Chondrocyte (in vitro differentiated cells): Measurements from ENCODE around the gene CFAP299. TPM values are rescaled to one million over a fixed set of nuclear protein-coding genes. Genes with fewer than 3 reads are reported as not detected.

Experiments used
- DNase-seq: peaks from one replicate; pipeline ENCODE4 v3.0.0; 2021; ENCODE audit warnings: mixed read lengths, low spot score
- H3K27ac Mint-ChIP-seq: one replicate; pipeline ENCODE4 v1.8.0; 2021; ENCODE audit warnings: mild to moderate bottlenecking, moderate library complexity, mixed read lengths; ENCODE audit not compliant: unreplicated experiment
- H3K27me3 Mint-ChIP-seq: 2 replicates; pipeline ENCODE4 v1.8.0; 2021; ENCODE audit warnings: low read depth, mixed read lengths
- H3K36me3 Mint-ChIP-seq: 2 replicates; pipeline ENCODE4 v1.8.0; 2021; ENCODE audit warnings: low read depth, mixed read lengths
- H3K4me1 Mint-ChIP-seq: 2 replicates; pipeline ENCODE4 v1.8.0; 2021; ENCODE audit warnings: low read depth, mild to moderate bottlenecking, mixed read lengths
- H3K4me3 Mint-ChIP-seq: one replicate; pipeline ENCODE4 v1.8.0; 2021; ENCODE audit warnings: mild to moderate bottlenecking, moderate library complexity, mixed read lengths; ENCODE audit not compliant: unreplicated experiment
- H3K9me3 Mint-ChIP-seq: 2 replicates; pipeline ENCODE4 v1.8.0; 2021; ENCODE audit warnings: low read depth, mixed read lengths
- CTCF ChIP-seq: fragments of 200-600 bp; sonication (generic); IDR thresholded peaks from 2 replicates; pipeline ENCODE4 v1.5.0; 2021; ENCODE audit warnings: antibody characterized with exemption, mild to moderate bottlenecking, moderate library complexity
- total RNA-seq: library from RNA; stranded (reverse); gene quantifications from 3 replicates; pipeline ENCODE4 v1.2.1, GENCODE V29; 2021

Gene CFAP299
- total RNA-seq, 1 donor from 2014 or later, result 0.52 TPM

- no peaks in the 10 kb centered on the region for H3K9me3 Mint-ChIP-seq
- no peak overlapping the region for H3K4me3 Mint-ChIP-seq
These were observed 117.2 kb downstream of the CFAP299 start for GRCh38 chr4:80452768-80453167.

DNA sequence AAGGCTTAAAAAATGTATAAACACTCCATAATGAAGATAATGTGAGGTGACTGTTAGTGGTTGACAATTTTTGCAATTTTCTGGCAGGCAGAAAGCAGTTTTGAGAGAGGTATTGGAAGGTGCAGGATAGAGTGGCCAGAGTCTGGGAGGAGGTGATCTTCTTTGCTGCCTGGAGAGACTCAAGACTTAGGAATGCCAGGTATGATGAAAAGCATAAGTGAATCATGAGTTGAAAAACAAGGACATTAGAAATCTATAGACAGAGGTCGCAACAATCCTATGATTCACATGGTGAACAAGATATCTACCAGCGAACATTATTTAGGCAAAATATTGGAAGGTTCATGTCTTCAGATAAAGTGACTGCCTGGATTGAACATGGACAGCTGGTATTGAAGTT lies 118.5 kb downstream of the CFAP299 start:
- no peaks in the 10 kb centered on the region for H3K9me3 Mint-ChIP-seq
- no peak for DNase-seq
- no peak for TF ChIP-seq CTCF
- no peak overlapping the region for H3K4me3 Mint-ChIP-seq
- H3K36me3 Mint-ChIP-seq, result no peaks in the 10 kb centered on the region
- H3K4me1 Mint-ChIP-seq, result no peaks in the 10 kb centered on the region
- no peak overlapping the region for H3K27ac Mint-ChIP-seq
- H3K27me3 Mint-ChIP-seq, result no peaks in the 10 kb centered on the region

More at GRCh38 chr4:80452768-80453167, 117.2 kb downstream of the CFAP299 start:
- DNase-seq, result no peak
- Mint-ChIP-seq H3K27ac (no peak overlapping the region), H3K27me3 (no peaks in the 10 kb centered on the region), H3K36me3 (no peaks in the 10 kb centered on the region), H3K4me1 (no peaks in the 10 kb centered on the region)
- TF ChIP-seq CTCF, result no peak

DNA sequence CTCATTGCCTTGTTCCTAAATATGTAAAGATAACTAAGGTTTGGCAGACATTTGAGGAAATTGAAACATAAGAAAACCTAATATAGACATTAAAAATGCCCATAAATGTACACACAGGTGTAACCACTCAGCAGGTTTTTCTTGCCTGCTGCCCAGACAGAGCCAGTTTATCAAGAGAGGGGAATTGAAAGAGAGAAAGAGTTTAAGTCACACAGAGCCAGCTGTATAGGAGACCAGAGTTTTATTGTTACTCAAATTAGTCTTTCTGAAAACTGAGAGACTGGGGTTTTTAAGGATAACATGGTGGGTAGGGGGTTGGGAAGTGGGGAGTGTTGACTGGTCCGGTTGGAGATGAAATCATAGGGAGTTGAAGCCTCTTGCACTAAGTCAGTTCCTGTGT lies 119.0 kb downstream of the CFAP299 start:
- no peak overlapping the region for H3K27ac Mint-ChIP-seq
- no peak overlapping the region for H3K4me3 Mint-ChIP-seq
- no peak for TF ChIP-seq CTCF
- H3K9me3 Mint-ChIP-seq, result no peaks in the 10 kb centered on the region
- H3K4me1 Mint-ChIP-seq, result no peaks in the 10 kb centered on the region
- no peak for DNase-seq
- H3K27me3 Mint-ChIP-seq, result no peaks in the 10 kb centered on the region
- no peaks in the 10 kb centered on the region for H3K36me3 Mint-ChIP-seq

- no peaks in the 10 kb centered on the region for H3K36me3 Mint-ChIP-seq
- H3K4me3 Mint-ChIP-seq, result no peak overlapping the region
- no peak overlapping the region for H3K27ac Mint-ChIP-seq
- H3K4me1 Mint-ChIP-seq, result no peaks in the 10 kb centered on the region
- no peak for DNase-seq
- H3K9me3 Mint-ChIP-seq, result no peaks in the 10 kb centered on the region
- TF ChIP-seq CTCF, result no peak
- peaks cover 3% of the 10 kb centered on the region for H3K27me3 Mint-ChIP-seq
These were observed 124.5 kb downstream of the CFAP299 start for GRCh38 chr4:80459918-80460473.

DNA sequence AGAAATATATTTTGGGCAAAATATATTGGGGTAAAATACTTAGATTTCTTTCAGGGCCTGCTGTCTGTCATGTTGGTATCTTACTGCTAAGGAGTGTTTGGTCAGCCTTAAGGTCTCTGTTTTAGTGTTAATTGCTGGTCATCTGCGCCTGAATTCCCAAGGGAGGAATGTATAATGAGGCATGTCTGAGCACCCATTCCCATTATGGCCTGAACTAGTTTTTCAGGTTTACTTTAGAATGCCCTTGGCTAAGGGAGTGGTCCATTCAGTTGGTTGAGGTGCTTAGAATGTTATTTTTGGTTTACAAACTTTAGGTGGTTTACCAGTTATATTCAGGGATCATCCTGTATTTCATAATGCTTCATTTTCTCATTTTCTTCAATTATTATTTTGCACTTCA lies 125.9 kb downstream of the CFAP299 start:
- Mint-ChIP-seq H3K27me3 (peaks cover 5% of the 10 kb centered on the region), H3K4me3 (no peak overlapping the region)

More for the DNA sequence above, 125.9 kb downstream of the CFAP299 start:
- no peak for DNase-seq
- H3K36me3 Mint-ChIP-seq, result no peaks in the 10 kb centered on the region
- no peak overlapping the region for H3K27ac Mint-ChIP-seq
- no peaks in the 10 kb centered on the region for H3K9me3 Mint-ChIP-seq
- no peak for TF ChIP-seq CTCF
- H3K4me1 Mint-ChIP-seq, result no peaks in the 10 kb centered on the region
